Lower leg skin (tissue), 4 donors: ENCODE results near the gene MYO3B. TPM values are rescaled to one million over a fixed set of nuclear protein-coding genes. Genes with fewer than 3 reads are reported as not detected.
"Not testable (repeated sequence)": the region's sequence is repeated elsewhere in the genome, so short reads cannot be mapped to it uniquely, and the experiment has no call there.

Source experiments
- DNase-seq, 2 donors: peaks; one replicate each; pipeline ENCODE4 v3.0.0-alpha.2; 2019; ENCODE audit warnings: low spot score in 2 of 2
- H3K4me3 ChIP-seq: fragments of 200-600 bp; sonication (generic); 2 replicates; pipeline ENCODE4 v1.5.1; 2017; ENCODE audit warnings: mild to moderate bottlenecking, low read depth; ENCODE audit not compliant: poor library complexity, severe bottlenecking
- POLR2A ChIP-seq, 2 donors: fragments of 450-650 bp; IDR thresholded peaks; one replicate each; pipeline ENCODE4 v1.6.1; 2016 to 2017; ENCODE audit warnings: antibody characterized with exemption in 2 of 2, mild to moderate bottlenecking in 1 of 2, moderate library complexity in 1 of 2
- WGBS, 2 donors: methylation state at CpG; one replicate each; pipeline ENCODE4 v1.1.5; 2018; 5-methylcytosine and 5-hydroxymethylcytosine counted together
- intact Hi-C: fragments of 100-400 bp; cut with DNase I; formaldehyde crosslinking; loops from one replicate; pipeline ENCODE4 v1.15.0; 2023; ENCODE audit warnings: low total_unique reads
- total RNA-seq, 4 donors: library from RNA; depleted of rRNA; stranded (reverse); fragments of >200 nt; gene quantifications; one replicate each; pipeline ENCODE4 v1.1.0, GENCODE V29; 2016
- TF ChIP-seq, protein P1 (sequence below), 3 donors: fragments of 450-650 bp; IDR thresholded peaks; one replicate each; pipeline ENCODE4 v1.5.1; 2016; ENCODE audit warnings: antibody characterized with exemption in 3 of 3, mild to moderate bottlenecking in 3 of 3, moderate library complexity in 2 of 3

The MYO3B gene
- total RNA-seq, 4 donors from 2014 or later: 0.17 to 0.81 (median 0.66) TPM

GRCh38 chr2:170262343-170262742 lies 84.4 kb downstream of the MYO3B start:
- 83 to 92% methylated on average over 2 of the region's 2 CpGs for WGBS, 2 donors
- H3K4me3 ChIP-seq: no peak overlapping the region
- TF ChIP-seq POLR2A (IDR thresholded peaks at IDR 0.05): no peak
- TF ChIP-seq, protein P1, sequence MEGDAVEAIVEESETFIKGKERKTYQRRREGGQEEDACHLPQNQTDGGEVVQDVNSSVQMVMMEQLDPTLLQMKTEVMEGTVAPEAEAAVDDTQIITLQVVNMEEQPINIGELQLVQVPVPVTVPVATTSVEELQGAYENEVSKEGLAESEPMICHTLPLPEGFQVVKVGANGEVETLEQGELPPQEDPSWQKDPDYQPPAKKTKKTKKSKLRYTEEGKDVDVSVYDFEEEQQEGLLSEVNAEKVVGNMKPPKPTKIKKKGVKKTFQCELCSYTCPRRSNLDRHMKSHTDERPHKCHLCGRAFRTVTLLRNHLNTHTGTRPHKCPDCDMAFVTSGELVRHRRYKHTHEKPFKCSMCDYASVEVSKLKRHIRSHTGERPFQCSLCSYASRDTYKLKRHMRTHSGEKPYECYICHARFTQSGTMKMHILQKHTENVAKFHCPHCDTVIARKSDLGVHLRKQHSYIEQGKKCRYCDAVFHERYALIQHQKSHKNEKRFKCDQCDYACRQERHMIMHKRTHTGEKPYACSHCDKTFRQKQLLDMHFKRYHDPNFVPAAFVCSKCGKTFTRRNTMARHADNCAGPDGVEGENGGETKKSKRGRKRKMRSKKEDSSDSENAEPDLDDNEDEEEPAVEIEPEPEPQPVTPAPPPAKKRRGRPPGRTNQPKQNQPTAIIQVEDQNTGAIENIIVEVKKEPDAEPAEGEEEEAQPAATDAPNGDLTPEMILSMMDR (IDR thresholded peaks at IDR 0.05): no peak
- no peak for DNase-seq
- intact Hi-C loops: no loop called here

GRCh38 chr2:170262806-170263205 lies 84.9 kb downstream of the MYO3B start:
- no peak for DNase-seq
- TF ChIP-seq, protein P1 (IDR thresholded peaks at IDR 0.05): no peak
- TF ChIP-seq POLR2A (IDR thresholded peaks at IDR 0.05): no peak
- no peak overlapping the region for H3K4me3 ChIP-seq
- 85% methylated on average over 4 of the region's 4 CpGs for WGBS, 2 donors
- intact Hi-C loops: no loop called here

DNA sequence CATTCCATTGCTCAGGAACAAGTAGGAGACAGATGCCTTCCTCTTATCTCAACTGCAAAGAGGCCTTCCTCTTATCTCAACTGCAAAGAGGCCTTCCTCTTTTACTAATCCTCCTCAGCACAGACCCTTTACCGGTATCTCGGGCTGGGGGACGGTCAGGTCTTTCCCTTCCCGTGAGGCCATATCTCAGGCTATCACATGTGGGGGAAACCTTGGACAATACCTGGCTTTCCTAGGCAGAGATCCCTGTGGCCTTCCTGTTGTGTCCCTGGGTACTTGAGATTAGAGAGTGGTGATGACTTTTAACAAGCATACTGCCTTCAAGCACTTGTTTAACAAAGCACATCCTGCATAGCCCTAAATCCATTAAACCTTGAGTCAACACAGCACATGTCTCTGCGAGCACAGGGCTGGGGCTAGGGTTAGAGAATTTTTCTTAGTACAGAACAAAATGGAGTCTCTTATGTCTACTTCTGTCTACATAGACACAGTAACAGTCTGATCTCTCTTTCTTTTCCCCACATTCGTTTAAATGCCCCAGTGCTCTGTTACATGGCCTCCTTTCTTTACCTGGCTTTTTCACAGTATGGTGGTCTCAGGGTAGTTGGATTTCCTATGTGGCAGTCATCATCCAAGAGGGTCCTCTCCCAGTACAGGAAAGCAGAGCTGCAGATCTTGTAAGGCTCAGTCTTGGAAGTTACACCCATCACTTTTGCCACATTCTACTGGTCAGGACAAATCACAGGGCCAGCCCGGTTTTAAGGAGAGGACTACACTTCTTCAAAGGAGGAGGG lies 86.0 kb downstream of the MYO3B start:
- DNase-seq: not testable (repeated sequence)

DNA sequence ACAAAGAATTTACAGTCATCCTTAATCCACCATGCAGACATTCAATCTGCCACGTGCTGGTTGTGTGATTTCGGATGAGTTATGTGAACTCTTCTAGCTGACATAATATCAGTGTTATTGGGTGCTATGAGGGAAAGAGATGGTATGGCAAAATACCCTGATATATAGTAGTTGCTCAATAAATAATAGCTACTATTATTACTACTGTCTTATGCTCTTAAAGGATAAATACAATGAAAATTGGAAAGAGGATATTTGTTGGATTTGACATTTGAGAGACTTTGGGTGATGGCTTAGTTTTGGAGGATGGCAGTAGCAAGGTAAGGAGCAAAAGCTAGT lies 86.5 kb downstream of the MYO3B start:
- 81 to 93% methylated on average over 2 of the region's 2 CpGs for WGBS, 2 donors
- no peak for DNase-seq
- TF ChIP-seq, protein P1 (IDR thresholded peaks at IDR 0.05): no peak
- TF ChIP-seq POLR2A (IDR thresholded peaks at IDR 0.05): no peak
- intact Hi-C loops: no loop called here
- no peak overlapping the region for H3K4me3 ChIP-seq

More for the DNA sequence above, 86.0 kb downstream of the MYO3B start:
- 75 to 83% methylated on average over 7 of the region's 7 CpGs for WGBS, 2 donors
- H3K4me3 ChIP-seq, intact Hi-C loops: not testable (repeated sequence)

GRCh38 chr2:170264865-170265264 lies 86.9 kb downstream of the MYO3B start:
- intact Hi-C loops: no loop called here

DNA sequence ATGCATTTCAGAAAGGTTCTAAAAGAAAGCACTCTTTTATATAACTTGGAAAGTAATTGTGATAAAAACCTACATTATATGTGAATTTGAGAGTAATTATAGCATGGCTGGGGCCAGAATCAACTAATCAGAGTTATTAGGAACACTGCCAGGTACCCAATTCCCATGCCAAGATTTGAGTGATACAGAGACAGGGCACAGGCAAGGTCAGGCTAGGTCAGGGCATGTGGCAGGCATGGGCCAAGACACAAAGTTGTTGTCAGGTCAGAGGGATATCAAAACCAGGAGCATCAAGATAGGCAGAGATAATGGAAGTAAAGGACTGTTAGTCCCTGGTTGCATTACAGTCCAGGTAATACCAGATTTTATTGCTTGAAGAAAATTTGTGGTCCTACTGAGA lies 87.4 kb downstream of the MYO3B start:
- TF ChIP-seq, protein P1 (IDR thresholded peaks at IDR 0.05): no peak
- TF ChIP-seq POLR2A (IDR thresholded peaks at IDR 0.05): no peak
- intact Hi-C loops: no loop called here
- H3K4me3 ChIP-seq: no peak overlapping the region
- DNase-seq: no peak

More at GRCh38 chr2:170264865-170265264, 86.9 kb downstream of the MYO3B start:
- no peak for DNase-seq
- no peak overlapping the region for H3K4me3 ChIP-seq
- TF ChIP-seq POLR2A (IDR thresholded peaks at IDR 0.05): no peak
- TF ChIP-seq, protein P1 (IDR thresholded peaks at IDR 0.05): no peak
